Measurements from ENCODE around the gene ATG101. TPM values are rescaled to one million over a fixed set of nuclear protein-coding genes. Genes with fewer than 3 reads are reported as not detected.
A peak's percentile ranks its signal among the peaks of the same experiment; 100 is the strongest.

ATG101 gene
- total and polyA plus RNA-seq, 9 of the 15 experiments (the other 6 are each of a cell fraction or from before 2014, with no cell fraction given): 2.9 to 52.4 (median 29.7) TPM

DNA sequence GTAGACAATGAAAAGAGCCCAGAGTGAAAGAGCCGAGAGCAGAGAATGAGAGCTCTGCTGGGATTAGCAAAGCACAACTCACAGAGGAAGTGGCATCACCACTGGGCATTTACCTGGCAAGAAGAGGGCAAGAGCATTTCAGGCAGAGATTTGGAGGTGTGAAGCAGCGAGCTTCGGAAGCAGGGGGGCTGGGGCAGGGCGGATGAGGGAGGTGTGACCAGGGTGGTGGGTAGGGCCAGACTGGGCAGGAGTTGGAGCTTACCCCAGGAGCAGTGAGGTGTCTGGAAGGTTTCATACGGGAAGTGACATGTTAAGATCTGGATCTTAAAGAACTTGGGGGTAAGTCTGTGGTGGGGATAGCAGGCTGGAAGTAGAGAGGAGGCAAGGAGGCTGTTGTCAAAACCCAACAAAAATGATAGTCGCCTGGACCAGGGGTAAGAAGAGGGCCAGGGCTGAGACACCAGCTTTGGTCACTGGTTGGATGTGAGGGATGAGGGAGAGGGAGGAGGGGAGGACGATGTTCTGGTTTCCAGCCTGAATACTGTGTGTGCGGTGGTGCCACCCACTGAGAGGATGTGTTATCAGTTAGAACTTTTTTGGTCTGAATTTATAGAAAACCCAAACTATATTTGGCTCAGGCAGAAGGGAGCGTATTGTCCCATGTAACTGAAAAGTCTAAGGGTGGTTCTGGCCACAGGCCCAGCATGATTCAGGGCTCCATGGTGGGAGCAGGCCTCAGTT, 14.9 kb downstream of the ATG101 start:
- no peak overlapping the region for H3K4me3 ChIP-seq
- no peak overlapping the region for H2AFZ ChIP-seq (ENCODE audit: low read depth, low read length)
- FAIRE-seq: no peak
- CTCF ChIA-PET (ENCODE audit: low intra/inter-chr PET ratio): interaction anchor here (0.6 to 8.1 kb wide), 2 partner anchors 59 to 1395 kb away, joined by 3 to 242 read pairs; no protein-coding TSS in a partner anchor
- H3K9ac ChIP-seq (ENCODE audit: insufficient read depth in 1 of 2, low read depth in 2 of 2, low read length in 2 of 2): no peak overlapping the region
- POLR2A ChIA-PET: interaction anchor here (0.5 to 1.2 kb wide), 4 partner anchors 34 to 315 kb away, joined by 3 to 4 read pairs (median 3); no protein-coding TSS in a partner anchor
- no TSS peak for BruUV-seq (replicated peaks)
- H3K36me3 ChIP-seq (ENCODE audit: control insufficient read depth, insufficient read depth, low read length): no peaks in the 10 kb centered on the region
- ATAC-seq: no peak
- in situ Hi-C loops (cut with MboI): loop anchor here (5.0 kb wide), 1 partner anchor 57 kb away; no protein-coding TSS in a partner anchor
- WGBS (ENCODE audit: insufficient coverage, low coverage, missing lambda C conversion rate): 3% methylated on average over 9 of the region's 9 CpGs
- no peaks in the 10 kb centered on the region for H3K79me2 ChIP-seq (ENCODE audit: control insufficient read depth, insufficient read depth, low read length)
- TF ChIP-seq ZNF263 (CRISPR knock-in tag; IDR thresholded peaks at IDR 0.05; ENCODE audit: borderline replicate concordance) (peak; percentile 80), SMAD2 (IDR thresholded peaks at IDR 0.05; ENCODE audit: low read depth, low read length) (no peak), PREB (CRISPR knock-in tag; IDR thresholded peaks at IDR 0.05) (no peak), POLR2H (tag; IDR thresholded peaks at IDR 0.05; ENCODE audit: low read depth) (no peak), TBP (optimal IDR thresholded peaks at IDR 0.05; ENCODE audit: low read depth, low read length) (no peak)
- TF ChIP-seq, protein P1, sequence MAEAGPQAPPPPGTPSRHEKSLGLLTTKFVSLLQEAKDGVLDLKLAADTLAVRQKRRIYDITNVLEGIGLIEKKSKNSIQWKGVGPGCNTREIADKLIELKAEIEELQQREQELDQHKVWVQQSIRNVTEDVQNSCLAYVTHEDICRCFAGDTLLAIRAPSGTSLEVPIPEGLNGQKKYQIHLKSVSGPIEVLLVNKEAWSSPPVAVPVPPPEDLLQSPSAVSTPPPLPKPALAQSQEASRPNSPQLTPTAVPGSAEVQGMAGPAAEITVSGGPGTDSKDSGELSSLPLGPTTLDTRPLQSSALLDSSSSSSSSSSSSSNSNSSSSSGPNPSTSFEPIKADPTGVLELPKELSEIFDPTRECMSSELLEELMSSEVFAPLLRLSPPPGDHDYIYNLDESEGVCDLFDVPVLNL (CRISPR knock-in tag; IDR thresholded peaks at IDR 0.05; ENCODE audit: low read depth): no peak
- no peaks in the 10 kb centered on the region for H3K9me1 ChIP-seq (ENCODE audit: control insufficient read depth, insufficient read depth, low read length)
- no peaks in the 10 kb centered on the region for H3K9me3 ChIP-seq (replicated peaks; ENCODE audit: control insufficient read depth, insufficient read depth, low read depth, low read length)
- H3K27ac ChIP-seq (ENCODE audit: extremely low read depth, low read depth, low read length): no peak overlapping the region
- no peak for DNase-seq (ENCODE audit: extremely low read depth in 1 of 4, low spot score in 3 of 4)
- H3K27me3 ChIP-seq (ENCODE audit: control insufficient read depth in 2 of 2, insufficient read depth in 2 of 2, low read length in 2 of 2): peaks cover 33 to 53% of the 10 kb centered on the region in 2 experiments; a peak in 4 of 5 replicates
- H3K4me2 ChIP-seq (ENCODE audit: insufficient read depth, low read length): no peak overlapping the region
- intact Hi-C loops (cut with micrococcal nuclease): loop anchor here (5.0 kb wide), 1 partner anchor 38 kb away; no protein-coding TSS in a partner anchor
- H4K20me1 ChIP-seq (replicated peaks; ENCODE audit: control insufficient read depth, insufficient read depth, low read length): 0 out of 2 replicates have a peak, but pooled peaks cover 10% of the 10 kb centered on the region
- H3K4me1 ChIP-seq (replicated peaks in 1 of 2; ENCODE audit: control insufficient read depth in 2 of 2, insufficient read depth in 2 of 2, low read length in 2 of 2): peaks cover 0 to 10% of the 10 kb centered on the region in 2 experiments; a peak in 1 of 5 replicates

Data from K562 (cell line).